Fibroblast of the aortic adventitia (primary cell): Measurements from ENCODE around the gene ZNF774. TPM values are rescaled to one million over a fixed set of nuclear protein-coding genes. Genes with fewer than 3 reads are reported as not detected.

Experiments
- DNase-seq: peaks from one replicate; pipeline ENCODE4 v3.0.0-alpha.2; 2010; ENCODE audit warnings: low read depth
- H3K4me3 ChIP-seq: 2 replicates; pipeline ENCODE4 v1.5.1; 2011; ENCODE audit warnings: low read depth, mild to moderate bottlenecking, control low read depth, low read length, moderate library complexity
- CTCF ChIP-seq: IDR thresholded peaks from 2 replicates; pipeline ENCODE4 v1.5.1; 2011; ENCODE audit warnings: mild to moderate bottlenecking, low read length, control low read depth, inconsistent platforms; ENCODE audit not compliant: insufficient read depth
- total RNA-seq: library from RNA; depleted of rRNA; stranded (reverse); fragments of >200 nt; gene quantifications from 2 replicates; pipeline ENCODE4 v1.2.3, GENCODE V29; 2012; ENCODE audit warnings: low replicate concordance

ZNF774 gene
- total RNA-seq, 1 donor, result 1.4 TPM

GRCh38 chr15:90354986-90355385 is 2.9 kb downstream of the ZNF774 start:
- H3K4me3 ChIP-seq, result no peak overlapping the region
- TF ChIP-seq CTCF, result no peak
- peak; percentile 8 for DNase-seq

GRCh38 chr15:90358124-90359033 is 6.3 kb downstream of the ZNF774 start:
- peak; percentile 60 for DNase-seq
- H3K4me3 ChIP-seq, result no peak overlapping the region
- TF ChIP-seq CTCF, result no peak

GRCh38 chr15:90360746-90361145 is 8.7 kb downstream of the ZNF774 start:
- TF ChIP-seq CTCF, result no peak
- no peak for DNase-seq
- no peak overlapping the region for H3K4me3 ChIP-seq

GRCh38 chr15:90362936-90363212 is 10.8 kb downstream of the ZNF774 start:
- TF ChIP-seq CTCF, result no peak
- no peak overlapping the region for H3K4me3 ChIP-seq
- peak; percentile 96 for DNase-seq

- no peak for TF ChIP-seq CTCF
- peak; percentile 78 for DNase-seq
- H3K4me3 ChIP-seq, result no peak overlapping the region
Measured at GRCh38 chr15:90364251-90364650, 12.2 kb downstream of the ZNF774 start.

- DNase-seq, result no peak
- TF ChIP-seq CTCF, result no peak
- no peak overlapping the region for H3K4me3 ChIP-seq
Measured at GRCh38 chr15:90365414-90366055, 13.5 kb downstream of the ZNF774 start.
